ENCODE measurements around the gene MCTP1.

DNA sequence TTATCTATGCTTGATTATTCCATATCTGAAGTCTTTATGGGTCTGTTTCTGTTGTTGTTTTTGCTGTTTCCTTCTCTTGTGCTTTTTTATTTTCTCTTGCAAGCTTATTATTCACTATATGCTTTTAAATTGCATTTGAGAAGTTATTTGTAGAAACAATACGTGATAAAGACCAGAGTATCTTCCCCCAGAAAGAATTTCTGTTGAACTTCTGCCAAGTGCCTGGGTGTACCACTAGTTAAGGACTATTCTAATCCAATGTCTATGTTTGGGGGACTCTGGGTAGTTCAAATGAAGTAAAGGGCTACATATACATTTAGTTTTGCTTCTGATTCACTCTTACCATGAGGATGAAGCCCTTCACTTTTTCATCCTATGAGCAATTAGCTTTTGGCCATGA lies 612.1 kb downstream of the MCTP1 start:
- TF ChIP-seq, protein P1, sequence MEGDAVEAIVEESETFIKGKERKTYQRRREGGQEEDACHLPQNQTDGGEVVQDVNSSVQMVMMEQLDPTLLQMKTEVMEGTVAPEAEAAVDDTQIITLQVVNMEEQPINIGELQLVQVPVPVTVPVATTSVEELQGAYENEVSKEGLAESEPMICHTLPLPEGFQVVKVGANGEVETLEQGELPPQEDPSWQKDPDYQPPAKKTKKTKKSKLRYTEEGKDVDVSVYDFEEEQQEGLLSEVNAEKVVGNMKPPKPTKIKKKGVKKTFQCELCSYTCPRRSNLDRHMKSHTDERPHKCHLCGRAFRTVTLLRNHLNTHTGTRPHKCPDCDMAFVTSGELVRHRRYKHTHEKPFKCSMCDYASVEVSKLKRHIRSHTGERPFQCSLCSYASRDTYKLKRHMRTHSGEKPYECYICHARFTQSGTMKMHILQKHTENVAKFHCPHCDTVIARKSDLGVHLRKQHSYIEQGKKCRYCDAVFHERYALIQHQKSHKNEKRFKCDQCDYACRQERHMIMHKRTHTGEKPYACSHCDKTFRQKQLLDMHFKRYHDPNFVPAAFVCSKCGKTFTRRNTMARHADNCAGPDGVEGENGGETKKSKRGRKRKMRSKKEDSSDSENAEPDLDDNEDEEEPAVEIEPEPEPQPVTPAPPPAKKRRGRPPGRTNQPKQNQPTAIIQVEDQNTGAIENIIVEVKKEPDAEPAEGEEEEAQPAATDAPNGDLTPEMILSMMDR (IDR thresholded peaks at IDR 0.05; ENCODE audit: poor library complexity) = no peak
- TF ChIP-seq EZH2phosphoT487 (IDR thresholded peaks at IDR 0.05; ENCODE audit: low read depth, severe bottlenecking, unreplicated experiment) = no peak

Data from hepatocyte (in vitro differentiated cells).